Endothelial cell of umbilical vein (primary cell): ENCODE data around the gene PAOX. TPM values are rescaled to one million over a fixed set of nuclear protein-coding genes. Genes with fewer than 3 reads are reported as not detected.

Experiments
- BruUV-seq: library from RNA; stranded (reverse); fragments of 400-500 nt; replicated peaks from 2 replicates; lab custom pipeline; 2021; lab: Mats Ljungman, UMichigan
- CTCF ChIA-PET: fragments of 300-600, 350-600 bp; sonication (Branson Sonifier 250); formaldehyde crosslinking; loops from one replicate; lab custom pipeline; 2021; ENCODE audit warnings: antibody characterized with exemption, inconsistent platforms; lab: Charles Lee
- POLR2A ChIA-PET: fragments of 300-600, 350-600 bp; sonication (Branson Sonifier 250); formaldehyde crosslinking; loops from one replicate; lab custom pipeline; 2021; ENCODE audit warnings: antibody characterized with exemption, inconsistent platforms; lab: Charles Lee
- DNase-seq: peaks from one replicate; pipeline ENCODE4 v3.0.0-alpha.2; 2011; ENCODE audit warnings: low read depth, low spot score
- FAIRE-seq: peaks from 2 replicates; lab custom pipeline; 2011; peaks lifted over from hg19 to GRCh38; lab: Jason Lieb, UNC
- H2AFZ ChIP-seq: 2 replicates; pipeline ENCODE4 v1.6.0; 2012; ENCODE audit warnings: low read depth, low read length, control low read depth, inconsistent platforms
- H3K27ac ChIP-seq: 2 replicates; pipeline ENCODE4 v1.5.1; 2011; ENCODE audit warnings: low read depth, mild to moderate bottlenecking, control low read depth, low read length, moderate library complexity; ENCODE audit not compliant: insufficient read depth
- H3K27me3 ChIP-seq, 2 experiments: 2 replicates each; pipeline versions ENCODE4 v1.6.0 to v1.6.1; 2011; ENCODE audit warnings: low read length in 2 of 2, mixed read lengths in 1 of 2; ENCODE audit not compliant: control insufficient read depth in 2 of 2, insufficient read depth in 2 of 2
- H3K36me3 ChIP-seq, 2 experiments: 2 replicates in 1 of 2; 3 replicates in 1 of 2; pipeline ENCODE4 v1.5.1; 2011; ENCODE audit warnings: low read length in 2 of 2, mild to moderate bottlenecking in 1 of 2, moderate library complexity in 1 of 2; ENCODE audit not compliant: control insufficient read depth in 2 of 2, insufficient read depth in 2 of 2; ENCODE audit errors: extremely low read depth in 1 of 2
- H3K4me1 ChIP-seq: 3 replicates; pipeline ENCODE4 v1.5.1; 2011; ENCODE audit warnings: mild to moderate bottlenecking, low read length; ENCODE audit not compliant: control insufficient read depth, insufficient read depth; ENCODE audit errors: extremely low read depth
- H3K4me2 ChIP-seq: 2 replicates; pipeline ENCODE4 v1.6.1; 2011; ENCODE audit warnings: low read length, control low read depth, mixed read lengths; ENCODE audit not compliant: insufficient read depth
- H3K4me3 ChIP-seq, 3 experiments: fragments of 200-600 bp in 1 of 3; sonication (generic), shearing (Covaris generic) in 1 of 3; replicated peaks in 1 of 3; 2 replicates each; pipeline ENCODE4 v1.5.1; 2011 to 2016; ENCODE audit warnings: control low read depth in 3 of 3, low read length in 3 of 3, mild to moderate bottlenecking in 2 of 3, inconsistent platforms in 1 of 3, low read depth in 1 of 3, moderate library complexity in 1 of 3; ENCODE audit not compliant: insufficient read depth in 1 of 3
- H3K79me2 ChIP-seq: 2 replicates; pipeline ENCODE4 v1.6.0; 2012; ENCODE audit warnings: low read length, inconsistent platforms; ENCODE audit not compliant: control insufficient read depth, insufficient read depth
- H3K9ac ChIP-seq: replicated peaks from 2 replicates; pipeline ENCODE3; 2011; ENCODE audit warnings: low read length, control low read depth; ENCODE audit not compliant: insufficient read depth; ENCODE audit errors: extremely low read depth
- H3K9me1 ChIP-seq: replicated peaks from 3 replicates; pipeline ENCODE4 v1.6.0; 2011; ENCODE audit warnings: mild to moderate bottlenecking, low read length; ENCODE audit not compliant: control insufficient read depth, insufficient read depth; ENCODE audit errors: extremely low read depth
- H3K9me3 ChIP-seq: replicated peaks from 2 replicates; pipeline ENCODE4 v1.5.1; 2012; ENCODE audit warnings: low read length, inconsistent platforms; ENCODE audit not compliant: control insufficient read depth, insufficient read depth
- H4K20me1 ChIP-seq: replicated peaks from 2 replicates; pipeline ENCODE3; 2011; ENCODE audit warnings: mild to moderate bottlenecking, low read length; ENCODE audit not compliant: control insufficient read depth, insufficient read depth; ENCODE audit errors: extremely low read depth
- CTCF ChIP-seq, 2 donors: IDR thresholded peaks; 1 replicate in 1 of 2; 2 replicates in 1 of 2; pipeline ENCODE4 v1.5.1; 2011; ENCODE audit warnings: low read length in 2 of 2, mild to moderate bottlenecking in 2 of 2, moderate library complexity in 2 of 2, control low read depth in 1 of 2, inconsistent platforms in 1 of 2, low read depth in 1 of 2; ENCODE audit not compliant: insufficient read depth in 1 of 2; ENCODE audit errors: extremely low read depth in 1 of 2
- EZH2 ChIP-seq: IDR thresholded peaks from 2 replicates; pipeline ENCODE4 v1.6.1; 2012; ENCODE audit warnings: borderline replicate concordance, low read depth, mild to moderate bottlenecking, moderate library complexity, low read length, inconsistent platforms; ENCODE audit not compliant: severe bottlenecking
- FOS ChIP-seq: IDR thresholded peaks from 2 replicates; pipeline ENCODE4 v1.6.1; 2011; ENCODE audit warnings: mild to moderate bottlenecking, low read length, moderate library complexity, borderline replicate concordance; ENCODE audit not compliant: insufficient read depth
- GATA2 ChIP-seq: IDR thresholded peaks from 2 replicates; pipeline ENCODE4 v1.7.0; 2011; ENCODE audit warnings: low read depth, mild to moderate bottlenecking, moderate library complexity, mixed read lengths, low read length; ENCODE audit not compliant: insufficient read length, insufficient read depth
- JUN ChIP-seq: IDR thresholded peaks from 2 replicates; pipeline ENCODE4 v1.6.1; 2011; ENCODE audit warnings: borderline replicate concordance, low read depth; ENCODE audit not compliant: insufficient read length, insufficient read depth
- MAX ChIP-seq: IDR thresholded peaks from 2 replicates; pipeline ENCODE4 v1.6.1; 2011; ENCODE audit not compliant: insufficient read depth, insufficient read length
- MYC ChIP-seq: IDR thresholded peaks from one replicate; pipeline ENCODE4 v1.6.1; 2011; ENCODE audit warnings: mild to moderate bottlenecking, low read depth, low read length
- POLR2A ChIP-seq: IDR thresholded peaks from 2 replicates; pipeline ENCODE4 v1.6.1; 2012; ENCODE audit warnings: low read depth, mild to moderate bottlenecking, control low read depth, low read length
- POLR2AphosphoS5 ChIP-seq: IDR thresholded peaks from 2 replicates; pipeline ENCODE4 v1.6.1; 2012; ENCODE audit warnings: low read depth, mild to moderate bottlenecking, control low read depth, low read length, moderate library complexity; ENCODE audit not compliant: insufficient read depth
- dilution Hi-C: fragments of 300-500 bp; cut with MboI; formaldehyde crosslinking; loops from one replicate; pipeline ENCODE4 v1.15.0; 2019; ENCODE audit warnings: low sequenced_read_pairs; ENCODE audit not compliant: extremely low pct_ligation_motif_present
- intact Hi-C: fragments of 100-400 bp; cut with micrococcal nuclease; formaldehyde crosslinking; loops from one replicate; pipeline ENCODE4 v1.10.0; 2022
- polyA plus RNA-seq, 4 experiments: library from polyadenylated mRNA; depleted of rRNA in 3 of 4; stranded (reverse) in 3 of 4; unstranded in 1 of 4; fragments of >200 nt; gene quantifications; 2 replicates each; pipeline versions ENCODE4 v1.2.1 to v1.2.3, GENCODE V29; 2011 to 2012; ENCODE audit warnings: missing spikeins in 1 of 4
- total RNA-seq: library from RNA; stranded (reverse); gene quantifications from 2 replicates; pipeline ENCODE4 v1.2.3, GENCODE V29; 2021

PAOX gene
- total and polyA plus RNA-seq, 2 donors (not counting 3 experiments of a cell fraction or from before 2014, with no cell fraction given), result 2.6 to 3.8 TPM

GRCh38 chr10:133384071-133384470 is 5.0 kb downstream of the PAOX start:
- Histone ChIP-seq H4K20me1 (no peaks in the 10 kb centered on the region), H3K27me3 (no peaks in the 10 kb centered on the region), H3K9me1 (no peaks in the 10 kb centered on the region), H3K4me2 (no peak overlapping the region), H3K36me3 (no peaks in the 10 kb centered on the region), H3K27ac (no peak overlapping the region), H3K9me3 (no peaks in the 10 kb centered on the region), H3K4me3 (no peak overlapping the region), H2AFZ (no peak overlapping the region), H3K79me2 (no peaks in the 10 kb centered on the region), H3K4me1 (peaks cover 4% of the 10 kb centered on the region), H3K9ac (no peak overlapping the region)
- BruUV-seq, result no TSS peak
- intact Hi-C loops (no loop called here), dilution Hi-C loops (no loop called here)
- FAIRE-seq, result no peak
- POLR2A ChIA-PET, result no interaction called here
- CTCF ChIA-PET, result no interaction called here
- TF ChIP-seq MYC, result no peak
- TF ChIP-seq JUN, result no peak
- no peak for TF ChIP-seq EZH2
- no peak for TF ChIP-seq POLR2A
- TF ChIP-seq MAX, result no peak
- no peak for TF ChIP-seq POLR2AphosphoS5
- no peak for TF ChIP-seq FOS
- no peak for TF ChIP-seq GATA2
- no peak for TF ChIP-seq CTCF (IDR thresholded peaks at IDR 0.05; ENCODE audit: extremely low read depth in 1 of 2, insufficient read depth in 1 of 2, low read depth in 1 of 2, low read length in 2 of 2)
- DNase-seq, result no peak
